ENCODE results near the gene DBX2.
"Not testable (repeated sequence)": the region's sequence is repeated elsewhere in the genome, so short reads cannot be mapped to it uniquely, and the experiment has no call there.

DBX2 gene

GRCh38 chr12:45050751-45051571 lies at the start of gene DBX2:
Gene DBX2 (minus strand): TSS chr12:45051099. CDS start chr12:45050927, 172 bp downstream.
- H3K36me3 Mint-ChIP-seq (ENCODE audit: low read depth) = no peaks in the 10 kb centered on the region
- H3K9me3 Mint-ChIP-seq = no peaks in the 10 kb centered on the region
- H3K4me3 Mint-ChIP-seq = peak within 1 kb of the TSS; percentile 54
- peaks cover 65% of the 10 kb centered on the region for H3K27me3 Mint-ChIP-seq
- no peak within 1 kb of the TSS for H3K27ac Mint-ChIP-seq
- peaks cover 4% of the 10 kb centered on the region for H3K4me1 Mint-ChIP-seq (ENCODE audit: low read depth)

DNA sequence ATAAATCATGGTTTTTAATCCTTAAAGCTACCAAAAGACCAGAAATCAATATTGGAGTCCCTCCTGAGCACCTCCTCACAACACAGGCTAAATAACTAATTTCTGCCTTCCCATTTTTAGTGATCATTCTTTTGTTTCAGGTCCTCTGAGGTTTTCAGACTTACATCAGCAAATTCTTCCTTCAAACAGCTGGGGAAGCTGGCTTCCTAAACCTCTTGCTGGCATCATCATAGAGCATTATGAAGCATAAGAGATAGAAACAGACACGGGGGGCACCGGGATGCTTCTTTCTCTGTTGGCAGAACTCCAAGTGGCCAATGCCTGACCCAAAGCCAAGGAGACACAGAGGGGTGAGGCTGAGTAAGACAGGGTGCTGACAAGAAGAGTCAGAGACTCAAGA lies 47.9 kb upstream of the DBX2 start:
- Mint-ChIP-seq H3K27ac (no peak overlapping the region), H3K4me1 (ENCODE audit: low read depth) (no peaks in the 10 kb centered on the region), H3K27me3 (peaks cover 29% of the 10 kb centered on the region), H3K4me3 (no peak overlapping the region), H3K36me3 (ENCODE audit: low read depth) (no peaks in the 10 kb centered on the region), H3K9me3 (peaks cover 4% of the 10 kb centered on the region)

DNA sequence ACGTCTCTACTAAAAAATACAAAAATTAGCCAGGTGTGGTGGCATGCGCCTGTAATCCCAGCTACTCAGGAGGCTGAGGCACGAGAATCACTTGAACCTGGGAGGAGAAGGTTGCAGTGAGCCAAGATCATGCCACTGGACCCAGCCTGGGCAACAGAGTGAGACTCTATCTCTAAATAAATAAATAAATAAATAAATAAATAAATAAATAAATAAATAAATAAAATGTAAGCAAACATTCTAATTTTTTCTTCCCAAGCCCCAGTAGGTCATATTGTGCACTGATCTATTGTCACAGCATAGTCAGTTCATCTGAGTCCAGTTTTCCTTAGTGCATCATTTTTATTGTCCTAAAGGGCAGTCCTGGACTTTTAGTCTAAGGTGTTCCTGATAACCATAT lies 44.5 kb upstream of the DBX2 start:
- H3K27me3 Mint-ChIP-seq = peaks cover 40% of the 10 kb centered on the region
- H3K36me3 Mint-ChIP-seq (ENCODE audit: low read depth); H3K9me3 Mint-ChIP-seq; H3K4me3 Mint-ChIP-seq; H3K27ac Mint-ChIP-seq; H3K4me1 Mint-ChIP-seq (ENCODE audit: low read depth): not testable (repeated sequence)

- Mint-ChIP-seq H3K4me3 (no peak overlapping the region), H3K4me1 (ENCODE audit: low read depth) (no peaks in the 10 kb centered on the region), H3K27me3 (peaks cover 41% of the 10 kb centered on the region), H3K36me3 (ENCODE audit: low read depth) (no peaks in the 10 kb centered on the region), H3K27ac (no peak overlapping the region), H3K9me3 (no peaks in the 10 kb centered on the region)
Observed at GRCh38 chr12:45093051-45093450, 42.2 kb upstream of the DBX2 start.

GRCh38 chr12:45089411-45090075 lies 38.6 kb upstream of the DBX2 start:
- H3K36me3 Mint-ChIP-seq (ENCODE audit: low read depth) = peaks cover 5% of the 10 kb centered on the region
- H3K9me3 Mint-ChIP-seq = peaks cover 6% of the 10 kb centered on the region
- H3K4me1 Mint-ChIP-seq (ENCODE audit: low read depth) = no peaks in the 10 kb centered on the region
- no peak overlapping the region for H3K4me3 Mint-ChIP-seq
- H3K27me3 Mint-ChIP-seq = peaks cover 40% of the 10 kb centered on the region
- H3K27ac Mint-ChIP-seq = no peak overlapping the region

DNA sequence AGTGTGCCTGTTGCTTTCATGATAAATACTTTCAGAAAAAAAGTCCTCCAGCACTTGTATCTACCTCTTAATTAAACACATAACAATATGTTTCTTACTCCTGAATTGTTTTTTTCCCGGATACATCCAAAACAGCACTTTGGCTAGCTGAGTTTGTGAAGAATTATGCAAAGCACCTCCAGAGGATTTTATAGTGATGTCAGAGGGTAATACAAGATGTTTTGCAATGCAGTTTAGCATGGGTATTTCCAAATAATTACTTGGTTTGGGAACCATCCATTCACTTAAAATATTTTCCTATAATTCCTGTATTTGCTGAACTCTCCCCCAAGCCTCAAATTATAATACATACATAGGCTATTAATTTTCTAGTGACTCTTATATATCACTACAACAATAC lies 37.7 kb upstream of the DBX2 start:
- H3K36me3 Mint-ChIP-seq (ENCODE audit: low read depth) = peaks cover 5% of the 10 kb centered on the region
- peaks cover 6% of the 10 kb centered on the region for H3K9me3 Mint-ChIP-seq
- H3K27me3 Mint-ChIP-seq = peaks cover 35% of the 10 kb centered on the region
- H3K27ac Mint-ChIP-seq = no peak overlapping the region
- H3K4me3 Mint-ChIP-seq = no peak overlapping the region
- no peaks in the 10 kb centered on the region for H3K4me1 Mint-ChIP-seq (ENCODE audit: low read depth)

DNA sequence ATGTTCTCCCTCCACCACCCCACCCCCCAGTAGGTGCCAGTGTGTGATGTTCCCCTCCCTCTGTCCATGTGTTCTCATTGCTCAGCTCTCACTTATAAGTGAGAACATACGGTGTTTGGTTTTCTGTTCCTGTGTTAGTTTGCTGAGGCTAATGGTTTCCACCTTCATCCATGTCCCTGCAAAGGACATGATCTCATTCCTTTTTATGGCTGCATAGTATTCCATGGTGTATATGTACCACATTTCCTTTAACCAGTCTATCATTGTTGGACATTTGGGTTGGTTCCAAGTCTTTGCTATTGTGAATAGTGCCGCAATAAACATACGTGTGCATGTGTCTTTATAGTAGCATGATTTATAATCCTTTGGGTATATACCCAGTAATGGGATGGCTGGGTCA lies 33.3 kb upstream of the DBX2 start:
- H3K4me1 Mint-ChIP-seq (ENCODE audit: low read depth); H3K27ac Mint-ChIP-seq; H3K4me3 Mint-ChIP-seq; H3K9me3 Mint-ChIP-seq; H3K36me3 Mint-ChIP-seq (ENCODE audit: low read depth): not testable (repeated sequence)
- H3K27me3 Mint-ChIP-seq = peaks cover 20% of the 10 kb centered on the region

- no peak overlapping the region for H3K27ac Mint-ChIP-seq
Observed at GRCh38 chr12:45077251-45077650, 26.4 kb upstream of the DBX2 start.

DNA sequence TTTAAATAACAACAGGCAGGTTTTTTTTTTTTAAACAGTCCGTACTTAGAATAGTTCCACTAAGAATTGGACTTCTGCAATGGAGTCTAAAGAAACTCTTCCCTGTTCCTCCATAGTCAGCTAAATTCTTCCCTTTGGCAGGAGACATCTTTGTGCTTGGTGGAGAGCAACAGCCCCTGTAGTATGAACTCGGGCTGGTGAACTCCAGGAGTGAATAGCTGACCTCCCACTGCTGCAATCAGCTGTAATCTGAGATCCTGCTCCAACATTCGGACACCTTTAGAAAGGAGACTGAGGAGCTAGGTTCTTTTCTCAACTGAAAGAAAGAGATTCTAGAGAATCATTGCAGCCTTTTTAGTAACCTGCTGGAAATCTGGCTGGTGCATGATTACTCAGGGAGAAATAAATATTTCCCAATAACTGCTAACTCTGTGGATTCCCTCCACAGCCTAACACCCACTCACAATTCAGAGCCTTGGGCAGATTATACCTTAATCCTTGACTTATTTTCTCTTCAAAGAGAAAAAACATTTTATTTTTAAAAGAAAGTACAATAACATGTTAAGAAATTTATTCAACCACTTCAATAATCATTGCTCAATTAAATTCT lies 25.6 kb upstream of the DBX2 start:
- H3K27ac Mint-ChIP-seq = no peak overlapping the region
- H3K4me1 Mint-ChIP-seq (ENCODE audit: low read depth) = no peaks in the 10 kb centered on the region
- no peaks in the 10 kb centered on the region for H3K36me3 Mint-ChIP-seq (ENCODE audit: low read depth)
- peaks cover 23% of the 10 kb centered on the region for H3K27me3 Mint-ChIP-seq
- H3K9me3 Mint-ChIP-seq = no peaks in the 10 kb centered on the region
- no peak overlapping the region for H3K4me3 Mint-ChIP-seq

More at GRCh38 chr12:45077251-45077650, 26.4 kb upstream of the DBX2 start:
- Mint-ChIP-seq H3K4me1 (ENCODE audit: low read depth) (no peaks in the 10 kb centered on the region), H3K27me3 (peaks cover 23% of the 10 kb centered on the region), H3K4me3 (no peak overlapping the region), H3K36me3 (ENCODE audit: low read depth) (no peaks in the 10 kb centered on the region), H3K9me3 (no peaks in the 10 kb centered on the region)

DNA sequence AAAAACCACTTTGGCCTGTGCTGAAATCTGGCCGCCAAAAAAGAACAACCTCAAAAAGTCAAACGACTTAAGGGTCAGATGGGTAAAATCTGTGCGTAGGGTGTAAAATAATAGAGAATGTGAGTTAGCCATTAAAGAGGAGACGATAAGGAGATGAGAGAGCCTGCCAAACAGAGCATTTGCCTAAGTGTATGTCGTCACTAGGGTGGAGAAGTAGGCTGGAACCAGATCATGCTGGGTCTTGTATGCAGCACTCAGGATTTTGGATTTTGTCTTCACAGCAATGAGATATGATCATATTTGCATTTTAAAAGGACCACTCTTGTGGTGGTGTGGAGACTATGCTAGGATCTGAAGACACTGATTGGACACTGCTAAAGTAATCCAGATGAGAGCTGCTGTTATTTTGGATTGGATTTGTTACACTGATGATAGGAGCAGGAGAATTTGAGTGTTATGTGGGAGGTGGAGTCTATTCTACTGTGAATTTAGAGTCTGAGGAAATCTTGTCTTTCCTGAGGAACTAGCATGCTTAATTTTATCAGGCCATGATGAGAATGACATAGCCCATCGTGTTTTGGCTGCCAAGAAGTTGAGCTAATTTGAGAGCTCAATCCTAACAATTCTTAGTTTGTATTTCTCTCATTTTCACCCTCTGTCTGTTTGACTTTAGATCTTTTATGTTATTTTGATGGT lies 24.8 kb upstream of the DBX2 start:
- no peak overlapping the region for H3K27ac Mint-ChIP-seq
- no peak overlapping the region for H3K4me3 Mint-ChIP-seq
- peaks cover 20% of the 10 kb centered on the region for H3K27me3 Mint-ChIP-seq
- no peaks in the 10 kb centered on the region for H3K9me3 Mint-ChIP-seq
- H3K36me3 Mint-ChIP-seq (ENCODE audit: low read depth) = no peaks in the 10 kb centered on the region
- H3K4me1 Mint-ChIP-seq (ENCODE audit: low read depth) = no peaks in the 10 kb centered on the region

GRCh38 chr12:45065125-45065626 lies 14.3 kb upstream of the DBX2 start:
- Mint-ChIP-seq H3K27me3 (peaks cover 7% of the 10 kb centered on the region), H3K4me1 (ENCODE audit: low read depth) (no peaks in the 10 kb centered on the region), H3K36me3 (ENCODE audit: low read depth) (no peaks in the 10 kb centered on the region), H3K9me3 (peaks cover 14% of the 10 kb centered on the region), H3K27ac (no peak overlapping the region), H3K4me3 (no peak overlapping the region)

DNA sequence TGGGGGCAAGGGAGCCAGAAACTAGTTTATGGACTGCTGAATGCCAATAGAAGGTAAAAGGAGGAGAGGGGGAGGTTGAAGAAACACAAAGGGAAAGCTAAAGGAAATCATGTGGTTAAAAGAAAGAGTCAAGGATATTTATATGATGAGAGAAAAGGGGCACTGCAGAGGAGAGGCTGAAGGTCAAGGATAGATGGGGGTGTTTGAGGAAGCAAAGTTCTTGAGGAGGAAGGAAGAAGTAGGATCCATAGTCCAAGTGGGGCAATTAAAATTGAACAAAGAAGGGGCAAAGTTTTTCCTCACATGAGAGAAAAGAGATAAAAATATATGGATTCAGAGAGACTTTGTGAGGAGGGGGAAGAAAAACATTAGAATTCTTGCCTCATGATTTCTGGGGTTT lies 10.1 kb upstream of the DBX2 start:
- Mint-ChIP-seq H3K4me1 (ENCODE audit: low read depth) (no peaks in the 10 kb centered on the region), H3K27me3 (peaks cover 10% of the 10 kb centered on the region), H3K9me3 (peaks cover 5% of the 10 kb centered on the region), H3K27ac (no peak overlapping the region), H3K4me3 (no peak overlapping the region), H3K36me3 (ENCODE audit: low read depth) (no peaks in the 10 kb centered on the region)

GRCh38 chr12:45051572-45052125 lies 750 bp upstream of the DBX2 start:
- Mint-ChIP-seq H3K4me3 (no peak overlapping the region), H3K36me3 (ENCODE audit: low read depth) (no peaks in the 10 kb centered on the region), H3K9me3 (no peaks in the 10 kb centered on the region), H3K4me1 (ENCODE audit: low read depth) (peaks cover 4% of the 10 kb centered on the region), H3K27ac (no peak overlapping the region), H3K27me3 (peaks cover 58% of the 10 kb centered on the region)

- Mint-ChIP-seq H3K9me3 (no peaks in the 10 kb centered on the region), H3K27me3 (peaks cover 71% of the 10 kb centered on the region), H3K27ac (no peak overlapping the region), H3K4me3 (peak overlapping the region; percentile 54), H3K36me3 (ENCODE audit: low read depth) (no peaks in the 10 kb centered on the region), H3K4me1 (ENCODE audit: low read depth) (peaks cover 4% of the 10 kb centered on the region)
Observed at GRCh38 chr12:45049912-45050750, 768 bp downstream of the DBX2 start.

Data from stimulated activated naive CD8-positive, alpha-beta T cell treated with anti-CD3 and anti-CD28 coated beads, Interleukin-15, Interleukin-2, amounts not matched to agents 100 ng/mL and 50 ng/mL, for 24 hours (primary cell).